Measurements from ENCODE around the gene OR2G2. TPM values are rescaled to one million over a fixed set of nuclear protein-coding genes. Genes with fewer than 3 reads are reported as not detected.

The OR2G2 gene
- total RNA-seq, 1 experiment from 2014 or later: not detected

DNA sequence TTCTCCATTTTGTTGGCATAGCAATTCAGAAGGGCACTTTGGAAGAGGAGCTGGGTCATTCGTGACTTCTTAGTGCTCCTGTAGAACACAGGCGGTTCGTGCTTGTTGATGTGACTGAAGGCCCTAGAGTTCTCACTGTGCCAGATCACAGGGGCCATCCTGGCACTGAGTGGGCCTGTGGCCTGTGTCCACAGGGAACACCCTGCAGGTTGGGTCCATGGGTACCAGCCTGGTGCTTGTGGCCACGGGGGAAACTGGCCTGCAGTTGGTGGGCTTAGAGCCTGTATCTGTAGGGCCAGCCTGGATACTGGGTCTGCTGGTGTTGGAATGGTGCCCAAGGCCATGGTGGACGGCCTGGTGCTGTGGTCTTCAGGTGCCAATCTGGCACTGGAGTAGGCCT, 26.5 kb downstream of the OR2G2 start:
- Mint-ChIP-seq H3K4me1 (0 out of 4 replicates have a peak, but pooled peaks cover 0 to 3% of the 10 kb centered on the region in 2 experiments), H3K27me3 (ENCODE audit: low read depth) (no peaks in the 10 kb centered on the region), H3K27ac (no peak overlapping the region), H3K9me3 (peaks cover 0 to 1% of the 10 kb centered on the region in 2 experiments; a peak in 3 of 5 replicates), H3K4me3 (no peak overlapping the region), H3K36me3 (ENCODE audit: insufficient read depth in 1 of 3, low read depth in 3 of 3) (no peaks in the 10 kb centered on the region)
- H4K8ac ChIP-seq (replicated peaks; ENCODE audit: insufficient read length, low read depth, low read length): no peak overlapping the region
- H3K23me2 ChIP-seq (ENCODE audit: insufficient read length, low read depth, low read length, poor library complexity, severe bottlenecking): no peaks in the 10 kb centered on the region
- no peak overlapping the region for H3K9ac ChIP-seq (ENCODE audit: extremely low read depth, insufficient read length, low read length)
- no peak overlapping the region for H3K23ac ChIP-seq (ENCODE audit: insufficient read length, low read depth, low read length)
- H2BK120ac ChIP-seq (ENCODE audit: low read depth, low read length, poor library complexity, severe bottlenecking): no peak overlapping the region
- peak overlapping the region; percentile 46; the same call in 1 of the 2 replicates for H3K14ac ChIP-seq (ENCODE audit: insufficient read depth, low read length)
- no peak for DNase-seq
- H3K56ac ChIP-seq (ENCODE audit: insufficient read length, low read depth, low read length): no peak overlapping the region
- no peak overlapping the region for H3K18ac ChIP-seq (ENCODE audit: insufficient read length, low read depth, low read length)
- no peak overlapping the region for H3K4me2 ChIP-seq (ENCODE audit: insufficient read depth, insufficient read length, low read length)
- no peak overlapping the region for H2BK12ac ChIP-seq (ENCODE audit: insufficient read length, low read depth, low read length)
- H3K79me1 ChIP-seq (ENCODE audit: insufficient read depth, low read depth, low read length, poor library complexity, severe bottlenecking): no peaks in the 10 kb centered on the region
- H3K27me3 ChIP-seq (ENCODE audit: insufficient read depth, low read length): no peaks in the 10 kb centered on the region
- no peak overlapping the region for H2BK20ac ChIP-seq (ENCODE audit: low read depth, low read length, poor library complexity, severe bottlenecking)
- H3K79me2 ChIP-seq (ENCODE audit: insufficient read depth, low read length): no peaks in the 10 kb centered on the region
- H2BK5ac ChIP-seq (ENCODE audit: insufficient read length, low read length): no peak overlapping the region
- TF ChIP-seq, protein P1, sequence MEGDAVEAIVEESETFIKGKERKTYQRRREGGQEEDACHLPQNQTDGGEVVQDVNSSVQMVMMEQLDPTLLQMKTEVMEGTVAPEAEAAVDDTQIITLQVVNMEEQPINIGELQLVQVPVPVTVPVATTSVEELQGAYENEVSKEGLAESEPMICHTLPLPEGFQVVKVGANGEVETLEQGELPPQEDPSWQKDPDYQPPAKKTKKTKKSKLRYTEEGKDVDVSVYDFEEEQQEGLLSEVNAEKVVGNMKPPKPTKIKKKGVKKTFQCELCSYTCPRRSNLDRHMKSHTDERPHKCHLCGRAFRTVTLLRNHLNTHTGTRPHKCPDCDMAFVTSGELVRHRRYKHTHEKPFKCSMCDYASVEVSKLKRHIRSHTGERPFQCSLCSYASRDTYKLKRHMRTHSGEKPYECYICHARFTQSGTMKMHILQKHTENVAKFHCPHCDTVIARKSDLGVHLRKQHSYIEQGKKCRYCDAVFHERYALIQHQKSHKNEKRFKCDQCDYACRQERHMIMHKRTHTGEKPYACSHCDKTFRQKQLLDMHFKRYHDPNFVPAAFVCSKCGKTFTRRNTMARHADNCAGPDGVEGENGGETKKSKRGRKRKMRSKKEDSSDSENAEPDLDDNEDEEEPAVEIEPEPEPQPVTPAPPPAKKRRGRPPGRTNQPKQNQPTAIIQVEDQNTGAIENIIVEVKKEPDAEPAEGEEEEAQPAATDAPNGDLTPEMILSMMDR (conservative IDR thresholded peaks at IDR 0.05): no peak
- H3T11ph ChIP-seq (ENCODE audit: low read length): no peak overlapping the region
- no peak overlapping the region for H4K91ac ChIP-seq (ENCODE audit: insufficient read length, low read depth, low read length)
- H3K9me3 ChIP-seq (ENCODE audit: control insufficient read depth, low read depth, low read length): no peaks in the 10 kb centered on the region
- no peak overlapping the region for H2AFZ ChIP-seq (ENCODE audit: low read length)
- no CpG with 5 or more reads among the region's 5 CpGs for WGBS (ENCODE audit: extremely low coverage, insufficient read length, low lambda C conversion rate)
- no peak overlapping the region for H2AK5ac ChIP-seq (ENCODE audit: insufficient read length, low read length)
- no peak overlapping the region for H4K5ac ChIP-seq (ENCODE audit: insufficient read length, low read depth, low read length)
- no peak overlapping the region for H2BK15ac ChIP-seq (ENCODE audit: low read depth, low read length)
- no peaks in the 10 kb centered on the region for H4K20me1 ChIP-seq (ENCODE audit: control insufficient read depth, insufficient read depth, insufficient read length)
- no peak overlapping the region for H3K4ac ChIP-seq (ENCODE audit: low read depth, low read length)
- no peaks in the 10 kb centered on the region for H3K4me1 ChIP-seq (ENCODE audit: insufficient read depth, low read length)
- no peak overlapping the region for H3K27ac ChIP-seq (ENCODE audit: insufficient read length, low read depth, low read length)
